ENCODE results near the gene PHF13.

PHF13 gene

DNA sequence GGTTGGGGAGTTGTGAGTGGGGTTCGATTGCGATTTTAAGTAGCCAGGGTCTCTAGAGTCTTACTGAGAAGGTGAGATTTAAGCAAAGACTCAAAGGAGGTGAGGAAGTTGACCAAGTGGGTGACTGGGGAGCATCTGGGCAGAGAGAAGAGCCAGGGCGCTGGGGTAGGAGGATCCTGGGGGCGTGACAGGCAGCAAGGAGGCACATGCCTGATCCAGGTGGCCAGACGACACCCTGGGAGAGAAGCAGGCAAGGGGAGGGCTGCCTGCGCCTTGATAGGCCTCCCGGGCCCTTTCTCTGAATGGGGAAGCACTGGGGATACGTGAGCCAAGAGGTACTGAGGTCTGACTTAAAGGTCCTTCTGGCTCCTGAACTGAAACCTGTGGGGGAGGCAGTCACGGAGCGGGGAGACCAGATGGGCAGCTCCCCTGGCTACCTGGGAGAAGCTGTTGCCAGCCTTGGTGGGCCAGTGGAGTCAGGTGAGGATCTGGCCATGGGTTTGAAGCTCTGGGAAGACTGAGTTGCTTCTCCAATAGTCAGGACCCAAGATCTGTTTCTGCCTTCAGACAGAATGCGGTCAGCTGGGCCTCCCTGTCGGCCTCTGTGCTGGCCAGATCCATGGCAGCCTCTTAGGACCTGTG is 28.3 kb upstream of the PHF13 start:
- DNase-seq (ENCODE audit: low read depth), result no peak
- TF ChIP-seq, protein P1, sequence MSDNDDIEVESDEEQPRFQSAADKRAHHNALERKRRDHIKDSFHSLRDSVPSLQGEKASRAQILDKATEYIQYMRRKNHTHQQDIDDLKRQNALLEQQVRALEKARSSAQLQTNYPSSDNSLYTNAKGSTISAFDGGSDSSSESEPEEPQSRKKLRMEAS (IDR thresholded peaks at IDR 0.05; ENCODE audit: low read depth, low read length), result no peak
- TF ChIP-seq, protein P2, sequence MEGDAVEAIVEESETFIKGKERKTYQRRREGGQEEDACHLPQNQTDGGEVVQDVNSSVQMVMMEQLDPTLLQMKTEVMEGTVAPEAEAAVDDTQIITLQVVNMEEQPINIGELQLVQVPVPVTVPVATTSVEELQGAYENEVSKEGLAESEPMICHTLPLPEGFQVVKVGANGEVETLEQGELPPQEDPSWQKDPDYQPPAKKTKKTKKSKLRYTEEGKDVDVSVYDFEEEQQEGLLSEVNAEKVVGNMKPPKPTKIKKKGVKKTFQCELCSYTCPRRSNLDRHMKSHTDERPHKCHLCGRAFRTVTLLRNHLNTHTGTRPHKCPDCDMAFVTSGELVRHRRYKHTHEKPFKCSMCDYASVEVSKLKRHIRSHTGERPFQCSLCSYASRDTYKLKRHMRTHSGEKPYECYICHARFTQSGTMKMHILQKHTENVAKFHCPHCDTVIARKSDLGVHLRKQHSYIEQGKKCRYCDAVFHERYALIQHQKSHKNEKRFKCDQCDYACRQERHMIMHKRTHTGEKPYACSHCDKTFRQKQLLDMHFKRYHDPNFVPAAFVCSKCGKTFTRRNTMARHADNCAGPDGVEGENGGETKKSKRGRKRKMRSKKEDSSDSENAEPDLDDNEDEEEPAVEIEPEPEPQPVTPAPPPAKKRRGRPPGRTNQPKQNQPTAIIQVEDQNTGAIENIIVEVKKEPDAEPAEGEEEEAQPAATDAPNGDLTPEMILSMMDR (IDR thresholded peaks at IDR 0.05; ENCODE audit: low read depth, low read length), result no peak
- no peak for TF ChIP-seq MYC (IDR thresholded peaks at IDR 0.05; ENCODE audit: low read depth, low read length)
- TF ChIP-seq POLR2A (IDR thresholded peaks at IDR 0.05; ENCODE audit: extremely low read depth, insufficient read length), result no peak
- H3K4me3 ChIP-seq (ENCODE audit: low read depth, low read length), result no peak overlapping the region

DNA sequence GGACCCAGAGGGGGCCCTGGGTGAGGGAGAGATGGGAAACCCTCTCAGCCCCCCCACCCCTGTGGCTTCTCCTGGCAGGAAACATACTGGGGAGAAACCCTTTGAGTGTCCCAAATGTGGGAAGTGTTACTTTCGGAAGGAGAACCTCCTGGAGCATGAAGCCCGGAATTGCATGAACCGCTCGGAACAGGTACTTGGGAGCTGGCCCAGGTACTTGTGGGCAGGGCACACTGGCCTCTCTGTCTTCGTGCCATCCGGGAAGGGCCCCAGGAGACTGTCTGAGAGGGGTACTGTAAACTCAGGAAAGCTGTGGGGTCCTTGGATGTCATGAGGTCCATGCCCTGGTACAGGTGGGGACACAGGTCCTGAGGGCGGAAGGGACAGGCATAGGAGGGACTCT is 27.7 kb upstream of the PHF13 start:
- H3K4me3 ChIP-seq (ENCODE audit: low read depth, low read length), result no peak overlapping the region
- TF ChIP-seq, protein P1 (IDR thresholded peaks at IDR 0.05; ENCODE audit: low read depth, low read length), result no peak
- TF ChIP-seq, protein P2 (IDR thresholded peaks at IDR 0.05; ENCODE audit: low read depth, low read length), result no peak
- TF ChIP-seq MYC (IDR thresholded peaks at IDR 0.05; ENCODE audit: low read depth, low read length) (no peak), POLR2A (IDR thresholded peaks at IDR 0.05; ENCODE audit: extremely low read depth, insufficient read length) (no peak)
- DNase-seq (ENCODE audit: low read depth), result no peak

- H3K4me3 ChIP-seq (ENCODE audit: low read depth, low read length), result no peak overlapping the region
- TF ChIP-seq, protein P2 (IDR thresholded peaks at IDR 0.05; ENCODE audit: low read depth, low read length), result no peak
- TF ChIP-seq POLR2A (IDR thresholded peaks at IDR 0.05; ENCODE audit: extremely low read depth, insufficient read length) (no peak), MYC (IDR thresholded peaks at IDR 0.05; ENCODE audit: low read depth, low read length) (no peak)
- TF ChIP-seq, protein P1 (IDR thresholded peaks at IDR 0.05; ENCODE audit: low read depth, low read length), result no peak
Observed at GRCh38 chr1:6586404-6586816, 27.1 kb upstream of the PHF13 start.

GRCh38 chr1:6587261-6588005 is 26.1 kb upstream of the PHF13 start:
- no peak for DNase-seq (ENCODE audit: low read depth)
- TF ChIP-seq, protein P2 (IDR thresholded peaks at IDR 0.05; ENCODE audit: low read depth, low read length), result no peak
- TF ChIP-seq, protein P1 (IDR thresholded peaks at IDR 0.05; ENCODE audit: low read depth, low read length), result no peak
- TF ChIP-seq POLR2A (IDR thresholded peaks at IDR 0.05; ENCODE audit: extremely low read depth, insufficient read length) (no peak), MYC (IDR thresholded peaks at IDR 0.05; ENCODE audit: low read depth, low read length) (no peak)
- no peak overlapping the region for H3K4me3 ChIP-seq (ENCODE audit: low read depth, low read length)

More at GRCh38 chr1:6586404-6586816, 27.1 kb upstream of the PHF13 start:
- no peak for DNase-seq (ENCODE audit: low read depth)

DNA sequence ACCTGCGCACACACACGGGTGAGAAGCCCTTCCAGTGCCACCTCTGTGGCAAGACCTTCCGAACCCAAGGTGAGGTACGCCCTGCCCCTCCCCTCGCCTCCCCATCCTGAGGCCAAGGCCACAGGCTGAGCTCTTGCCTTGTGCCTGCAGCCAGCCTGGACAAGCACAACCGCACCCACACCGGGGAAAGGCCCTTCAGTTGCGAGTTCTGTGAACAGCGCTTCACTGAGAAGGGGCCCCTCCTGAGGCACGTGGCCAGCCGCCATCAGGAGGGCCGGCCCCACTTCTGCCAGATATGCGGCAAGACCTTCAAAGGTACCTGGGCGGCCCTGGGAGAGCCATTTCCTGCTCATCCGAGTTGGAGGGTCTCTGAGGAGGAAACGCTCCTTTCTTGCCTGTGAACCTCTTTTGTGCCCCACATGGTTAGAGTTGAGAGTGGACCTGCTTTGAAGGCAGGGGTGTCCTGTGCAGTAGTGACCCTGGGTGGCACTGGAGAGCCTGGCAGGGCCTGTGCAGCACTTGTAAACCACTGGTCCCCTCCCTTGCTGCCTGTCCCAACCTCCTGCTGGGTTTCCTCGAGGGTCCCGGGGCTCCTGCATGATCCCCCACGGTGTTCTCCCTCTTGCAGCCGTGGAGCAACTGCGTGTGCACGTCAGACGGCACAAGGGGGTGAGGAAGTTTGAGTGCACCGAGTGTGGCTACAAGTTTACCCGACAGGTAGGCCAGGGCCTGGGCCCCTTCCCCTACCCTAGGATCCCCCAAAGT is 25.2 kb upstream of the PHF13 start:
- DNase-seq (ENCODE audit: low read depth), result no peak
- TF ChIP-seq MYC (IDR thresholded peaks at IDR 0.05; ENCODE audit: low read depth, low read length) (no peak), POLR2A (IDR thresholded peaks at IDR 0.05; ENCODE audit: extremely low read depth, insufficient read length) (no peak)
- TF ChIP-seq, protein P1 (IDR thresholded peaks at IDR 0.05; ENCODE audit: low read depth, low read length), result no peak
- TF ChIP-seq, protein P2 (IDR thresholded peaks at IDR 0.05; ENCODE audit: low read depth, low read length), result no peak
- no peak overlapping the region for H3K4me3 ChIP-seq (ENCODE audit: low read depth, low read length)
